Measurements from ENCODE around the gene CRCP.

DNA sequence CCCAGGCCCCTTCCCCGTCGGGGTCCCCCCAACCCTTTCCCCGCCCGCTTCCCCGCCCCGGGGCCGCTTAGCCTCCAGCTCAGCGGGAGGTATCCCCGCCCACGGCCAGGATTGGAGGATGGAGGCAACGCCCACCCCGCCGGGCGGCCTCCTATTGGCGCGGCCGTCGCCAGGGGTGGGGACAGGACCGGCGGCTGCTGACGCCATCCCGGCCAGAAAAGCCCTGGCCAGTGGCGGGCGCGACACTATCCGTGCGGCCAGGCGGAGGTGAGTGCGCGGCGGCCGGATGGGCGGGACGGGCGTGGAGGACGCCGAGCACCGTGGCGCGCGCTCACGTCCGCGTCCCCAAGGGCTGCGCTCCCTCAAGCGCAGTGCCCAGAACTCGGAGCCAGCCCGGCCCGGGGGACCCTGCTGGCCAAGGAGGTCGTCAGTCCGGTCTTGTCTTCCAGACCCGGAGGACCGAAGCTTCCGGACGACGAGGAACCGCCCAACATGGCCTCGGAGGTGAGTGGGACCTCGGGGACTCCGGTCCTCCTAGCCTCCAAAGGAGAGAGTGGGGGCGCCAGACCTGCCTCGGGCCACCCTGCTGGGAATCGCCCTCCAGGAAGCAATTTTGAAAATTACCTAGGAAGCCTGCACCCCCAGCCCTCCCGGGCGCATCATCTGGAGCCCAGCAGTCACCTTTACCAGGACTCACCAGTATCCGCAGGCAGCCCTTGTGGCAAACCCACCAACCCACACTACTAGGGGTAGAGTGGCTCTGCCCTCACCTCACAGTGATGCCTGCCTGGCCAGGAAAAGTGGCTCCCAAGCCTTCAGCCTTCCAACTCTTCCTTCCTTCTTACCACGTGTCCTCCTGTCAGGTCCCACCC lies 38.8 kb upstream of the CRCP start, which contains the start of gene ASL:
- TF ChIP-seq RUNX3 (IDR thresholded peaks at IDR 0.05; ENCODE audit: low read length) (no peak), EZH2 (IDR thresholded peaks at IDR 0.05; ENCODE audit: borderline replicate concordance, control insufficient read depth, low read depth, low read length) (no peak), CHD1 (IDR thresholded peaks at IDR 0.05; ENCODE audit: low read depth, low read length) (no peak), BRCA1 (IDR thresholded peaks at IDR 0.05; ENCODE audit: low read depth, low read length) (no peak), NFYB (IDR thresholded peaks at IDR 0.05; ENCODE audit: insufficient read depth, low read depth, low read length) (peak; percentile 82; the same call in 1 of the 2 replicates), POU2F2 (IDR thresholded peaks at IDR 0.05; ENCODE audit: borderline replicate concordance, low read depth, low read length) (0 out of 3 replicates have a peak, but pooled peaks have one; percentile 9)
- TF ChIP-seq, protein P1, sequence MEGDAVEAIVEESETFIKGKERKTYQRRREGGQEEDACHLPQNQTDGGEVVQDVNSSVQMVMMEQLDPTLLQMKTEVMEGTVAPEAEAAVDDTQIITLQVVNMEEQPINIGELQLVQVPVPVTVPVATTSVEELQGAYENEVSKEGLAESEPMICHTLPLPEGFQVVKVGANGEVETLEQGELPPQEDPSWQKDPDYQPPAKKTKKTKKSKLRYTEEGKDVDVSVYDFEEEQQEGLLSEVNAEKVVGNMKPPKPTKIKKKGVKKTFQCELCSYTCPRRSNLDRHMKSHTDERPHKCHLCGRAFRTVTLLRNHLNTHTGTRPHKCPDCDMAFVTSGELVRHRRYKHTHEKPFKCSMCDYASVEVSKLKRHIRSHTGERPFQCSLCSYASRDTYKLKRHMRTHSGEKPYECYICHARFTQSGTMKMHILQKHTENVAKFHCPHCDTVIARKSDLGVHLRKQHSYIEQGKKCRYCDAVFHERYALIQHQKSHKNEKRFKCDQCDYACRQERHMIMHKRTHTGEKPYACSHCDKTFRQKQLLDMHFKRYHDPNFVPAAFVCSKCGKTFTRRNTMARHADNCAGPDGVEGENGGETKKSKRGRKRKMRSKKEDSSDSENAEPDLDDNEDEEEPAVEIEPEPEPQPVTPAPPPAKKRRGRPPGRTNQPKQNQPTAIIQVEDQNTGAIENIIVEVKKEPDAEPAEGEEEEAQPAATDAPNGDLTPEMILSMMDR (IDR thresholded peaks at IDR 0.05 in 2 of 3, conservative IDR thresholded peaks at IDR 0.05 in 1 of 3; ENCODE audit: control insufficient read depth in 2 of 3, extremely low read depth in 1 of 3, insufficient read depth in 1 of 3, low read depth in 3 of 3, low read length in 3 of 3) = no peak; a peak in 1 of 6 replicates
